SK-N-SH (cell line): ENCODE measurements around the gene AEBP1.

Experiments used
- CTCF ChIP-seq: fragments of 200-600 bp; sonication (generic); IDR thresholded peaks from 2 replicates; pipeline ENCODE4 v1.6.1; 2017; ENCODE audit warnings: antibody characterized with exemption, mild to moderate bottlenecking, moderate library complexity
- EZH2phosphoT487 ChIP-seq: fragments of 200-600 bp; sonication (generic); IDR thresholded peaks from 2 replicates; pipeline ENCODE4 v1.6.1; 2017; ENCODE audit warnings: low read depth, mixed run types, mild to moderate bottlenecking, antibody characterized with exemption, moderate library complexity, borderline replicate concordance
- FOXM1 ChIP-seq: IDR thresholded peaks from 2 replicates; pipeline ENCODE4 v1.4.0; 2012; ENCODE audit warnings: low read depth, mild to moderate bottlenecking
- JUND ChIP-seq: IDR thresholded peaks from 2 replicates; pipeline ENCODE4 v1.4.0; 2012
- SIN3A ChIP-seq: IDR thresholded peaks from 2 replicates; pipeline ENCODE4 v1.6.1; 2012; ENCODE audit warnings: low read depth, mild to moderate bottlenecking, low read length, moderate library complexity, borderline replicate concordance

- TF ChIP-seq CTCF = no peak
- TF ChIP-seq JUND = no peak
- no peak for TF ChIP-seq FOXM1
- no peak for TF ChIP-seq EZH2phosphoT487
- no peak for TF ChIP-seq SIN3A
Measured at GRCh38 chr7:44133295-44133694, 29.1 kb downstream of the AEBP1 start.
